ENCODE data around the gene SPOCK3. TPM values are rescaled to one million over a fixed set of nuclear protein-coding genes. Genes with fewer than 3 reads are reported as not detected.

SPOCK3 gene
- total and polyA plus RNA-seq, 2 of the 13 experiments (the other 11 are each of a cell fraction or from before 2014, with no cell fraction given): not detected

GRCh38 chr4:167150587-167150986, 83.7 kb downstream of the SPOCK3 start:
- BruUV-seq (replicated peaks): no TSS peak
- intact Hi-C loops (cut with micrococcal nuclease; ENCODE audit: unreplicated experiment): no loop called here
- Histone ChIP-seq H3K27me3 (ENCODE audit: control insufficient read depth in 1 of 2, insufficient read depth in 2 of 2, low read length in 2 of 2) (no peaks in the 10 kb centered on the region), H3K79me2 (ENCODE audit: insufficient read depth, low read length) (no peaks in the 10 kb centered on the region), H3K27ac (ENCODE audit: extremely low read length, insufficient read depth, low read length) (no peak overlapping the region), H3K9ac (ENCODE audit: insufficient read depth, low read depth, low read length) (no peak overlapping the region), H3K36me3 (replicated peaks in 1 of 2; ENCODE audit: control insufficient read depth in 1 of 2, insufficient read depth in 2 of 2, low read length in 2 of 2) (no peaks in the 10 kb centered on the region), H3K4me3 (replicated peaks in 1 of 3; ENCODE audit: insufficient read depth in 1 of 3, low read depth in 2 of 3, low read length in 3 of 3) (no peak overlapping the region), H2AFZ (ENCODE audit: low read length) (no peak overlapping the region), H3K9me3 (ENCODE audit: low read length) (no peaks in the 10 kb centered on the region), H3K4me1 (ENCODE audit: insufficient read depth, low read length) (no peaks in the 10 kb centered on the region), H3K4me2 (ENCODE audit: low read depth, low read length) (no peak overlapping the region), H4K20me1 (ENCODE audit: insufficient read depth, low read length) (no peaks in the 10 kb centered on the region)
- WGBS (ENCODE audit: low lambda C conversion rate): 21% methylated on average over 4 of the region's 4 CpGs
- TF ChIP-seq ZNF24 (IDR thresholded peaks at IDR 0.05) (no peak), RNF2 (conservative IDR thresholded peaks at IDR 0.05; ENCODE audit: low read depth) (no peak), ZNF766 (CRISPR knock-in tag; IDR thresholded peaks at IDR 0.05; ENCODE audit: borderline replicate concordance) (no peak), NFE2L1 (CRISPR knock-in tag; IDR thresholded peaks at IDR 0.05; ENCODE audit: borderline replicate concordance) (no peak), ZNF343 (CRISPR knock-in tag; IDR thresholded peaks at IDR 0.05) (no peak)
- TF ChIP-seq, protein P1, sequence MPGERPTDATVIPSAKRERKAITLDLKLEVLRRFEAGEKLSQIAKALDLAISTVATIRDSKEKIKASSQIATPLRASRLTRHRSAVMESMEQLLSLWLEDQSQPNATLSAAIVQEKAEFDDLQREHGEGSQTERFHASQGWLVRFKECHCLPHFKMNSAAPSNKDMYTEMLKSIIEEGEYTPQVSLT (CRISPR knock-in tag; IDR thresholded peaks at IDR 0.05; ENCODE audit: borderline replicate concordance, low read depth): no peak
- ATAC-seq (no peak), DNase-seq (ENCODE audit: low spot score) (no peak), FAIRE-seq (no peak)
- POLR2A ChIA-PET: no interaction called here
- CTCF ChIA-PET (ENCODE audit: low intra/inter-chr PET ratio, low total read pairs): no interaction called here
- in situ Hi-C loops (cut with HindIII; ENCODE audit: extremely low pct_ligation_motif_present, low pct_unique_long_range_greater_than_20kb): no loop called here

DNA sequence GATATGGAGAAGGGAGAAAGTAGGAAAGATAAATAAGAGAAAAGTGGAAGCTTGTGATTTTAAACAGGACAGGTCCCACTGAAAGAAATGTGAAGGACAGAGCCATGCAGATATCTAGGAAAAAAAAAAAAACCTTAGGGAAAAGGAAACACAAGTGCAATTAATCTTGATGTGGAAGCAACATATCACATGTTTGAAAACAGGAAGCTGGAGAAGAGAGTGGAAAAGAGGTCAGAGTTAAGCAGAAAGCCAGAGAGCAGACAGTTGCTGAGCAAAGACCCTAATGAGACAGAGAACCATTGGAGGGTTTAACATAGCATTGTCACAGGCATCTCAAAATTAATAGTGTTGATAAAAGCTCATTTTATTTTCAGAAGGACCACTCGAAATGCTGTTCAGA, 89.7 kb downstream of the SPOCK3 start:
- no TSS peak for BruUV-seq (replicated peaks)
- Histone ChIP-seq H3K36me3 (replicated peaks in 1 of 2; ENCODE audit: control insufficient read depth in 1 of 2, insufficient read depth in 2 of 2, low read length in 2 of 2) (no peaks in the 10 kb centered on the region), H3K79me2 (ENCODE audit: insufficient read depth, low read length) (no peaks in the 10 kb centered on the region), H3K27ac (ENCODE audit: extremely low read length, insufficient read depth, low read length) (no peak overlapping the region), H4K20me1 (ENCODE audit: insufficient read depth, low read length) (no peaks in the 10 kb centered on the region), H2AFZ (ENCODE audit: low read length) (no peak overlapping the region), H3K9me3 (ENCODE audit: low read length) (no peaks in the 10 kb centered on the region), H3K27me3 (ENCODE audit: control insufficient read depth in 1 of 2, insufficient read depth in 2 of 2, low read length in 2 of 2) (no peaks in the 10 kb centered on the region), H3K9ac (ENCODE audit: insufficient read depth, low read depth, low read length) (no peak overlapping the region), H3K4me1 (ENCODE audit: insufficient read depth, low read length) (no peaks in the 10 kb centered on the region), H3K4me3 (replicated peaks in 1 of 3; ENCODE audit: insufficient read depth in 1 of 3, low read depth in 2 of 3, low read length in 3 of 3) (no peak overlapping the region), H3K4me2 (ENCODE audit: low read depth, low read length) (no peak overlapping the region)
- CTCF ChIA-PET (ENCODE audit: low intra/inter-chr PET ratio, low total read pairs): no interaction called here
- no peak for ATAC-seq
- in situ Hi-C loops (cut with HindIII; ENCODE audit: extremely low pct_ligation_motif_present, low pct_unique_long_range_greater_than_20kb) (no loop called here), intact Hi-C loops (cut with micrococcal nuclease; ENCODE audit: unreplicated experiment) (no loop called here)
- 0% methylated on average over 1 of the region's 1 CpG for WGBS (ENCODE audit: low lambda C conversion rate)
- DNase-seq (ENCODE audit: low spot score): no peak
- no peak for FAIRE-seq
- POLR2A ChIA-PET: no interaction called here
- no peak for TF ChIP-seq KLF16 (CRISPR knock-in tag; IDR thresholded peaks at IDR 0.05)
- TF ChIP-seq SIN3A (IDR thresholded peaks at IDR 0.05; ENCODE audit: borderline replicate concordance, low read depth, low read length): no peak
- no peak for TF ChIP-seq MEF2D (CRISPR knock-in tag; IDR thresholded peaks at IDR 0.05)
- no peak for TF ChIP-seq YEATS2 (CRISPR knock-in tag; IDR thresholded peaks at IDR 0.05; ENCODE audit: borderline replicate concordance)
- TF ChIP-seq ARID2 (CRISPR knock-in tag; IDR thresholded peaks at IDR 0.05; ENCODE audit: borderline replicate concordance): no peak
- TF ChIP-seq ZNF543 (CRISPR knock-in tag; IDR thresholded peaks at IDR 0.05): no peak
- TF ChIP-seq SOX6 (IDR thresholded peaks at IDR 0.05): no peak
- TF ChIP-seq SOX6 (CRISPR knock-in tag; IDR thresholded peaks at IDR 0.05): no peak
- no peak for TF ChIP-seq ZNF556 (CRISPR knock-in tag; IDR thresholded peaks at IDR 0.05; ENCODE audit: borderline replicate concordance)
- no peak for TF ChIP-seq TCF12 (IDR thresholded peaks at IDR 0.05)
- no peak for TF ChIP-seq TCF12 (CRISPR knock-in tag; IDR thresholded peaks at IDR 0.05)
- TF ChIP-seq PREB (CRISPR knock-in tag; IDR thresholded peaks at IDR 0.05): no peak
- TF ChIP-seq ZNF431 (CRISPR knock-in tag; IDR thresholded peaks at IDR 0.05; ENCODE audit: borderline replicate concordance, low read depth): no peak
- TF ChIP-seq ZNF367 (CRISPR knock-in tag; IDR thresholded peaks at IDR 0.05; ENCODE audit: borderline replicate concordance): no peak
